ENCODE data around the gene KIRREL3. TPM values are rescaled to one million over a fixed set of nuclear protein-coding genes. Genes with fewer than 3 reads are reported as not detected.

Gene KIRREL3
- total RNA-seq, 1 donor from 2014 or later = not detected

DNA sequence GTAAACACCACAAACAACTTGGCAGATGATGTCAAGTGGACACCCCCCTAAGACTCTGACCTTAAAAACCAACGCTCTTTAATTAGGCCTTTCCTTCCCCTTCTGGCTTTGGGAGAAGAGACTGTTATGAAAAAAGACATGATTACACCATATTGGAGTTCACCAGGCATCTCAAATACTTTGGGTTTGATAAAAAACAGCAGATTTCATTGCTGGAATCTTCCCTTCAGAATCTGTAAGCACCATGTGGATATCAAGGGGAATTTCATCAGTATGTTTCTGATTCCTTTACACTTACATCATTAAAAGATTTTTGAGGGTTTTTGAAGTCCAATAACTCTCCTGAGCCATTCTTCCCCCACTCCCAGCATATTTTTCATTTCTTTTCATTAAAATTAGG, 85.6 kb downstream of the KIRREL3 start:
- no peak for DNase-seq
- no peak for ATAC-seq
- intact Hi-C loops (cut with DNase I) = no loop called here
- Histone ChIP-seq H3K4me1 (no peaks in the 10 kb centered on the region), H3K9me3 (no peaks in the 10 kb centered on the region), H3K4me3 (no peak overlapping the region), H3K36me3 (no peaks in the 10 kb centered on the region), H3K27ac (no peak overlapping the region), H3K27me3 (no peaks in the 10 kb centered on the region)
- TF ChIP-seq, protein P1, sequence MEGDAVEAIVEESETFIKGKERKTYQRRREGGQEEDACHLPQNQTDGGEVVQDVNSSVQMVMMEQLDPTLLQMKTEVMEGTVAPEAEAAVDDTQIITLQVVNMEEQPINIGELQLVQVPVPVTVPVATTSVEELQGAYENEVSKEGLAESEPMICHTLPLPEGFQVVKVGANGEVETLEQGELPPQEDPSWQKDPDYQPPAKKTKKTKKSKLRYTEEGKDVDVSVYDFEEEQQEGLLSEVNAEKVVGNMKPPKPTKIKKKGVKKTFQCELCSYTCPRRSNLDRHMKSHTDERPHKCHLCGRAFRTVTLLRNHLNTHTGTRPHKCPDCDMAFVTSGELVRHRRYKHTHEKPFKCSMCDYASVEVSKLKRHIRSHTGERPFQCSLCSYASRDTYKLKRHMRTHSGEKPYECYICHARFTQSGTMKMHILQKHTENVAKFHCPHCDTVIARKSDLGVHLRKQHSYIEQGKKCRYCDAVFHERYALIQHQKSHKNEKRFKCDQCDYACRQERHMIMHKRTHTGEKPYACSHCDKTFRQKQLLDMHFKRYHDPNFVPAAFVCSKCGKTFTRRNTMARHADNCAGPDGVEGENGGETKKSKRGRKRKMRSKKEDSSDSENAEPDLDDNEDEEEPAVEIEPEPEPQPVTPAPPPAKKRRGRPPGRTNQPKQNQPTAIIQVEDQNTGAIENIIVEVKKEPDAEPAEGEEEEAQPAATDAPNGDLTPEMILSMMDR (IDR thresholded peaks at IDR 0.05) = no peak

DNA sequence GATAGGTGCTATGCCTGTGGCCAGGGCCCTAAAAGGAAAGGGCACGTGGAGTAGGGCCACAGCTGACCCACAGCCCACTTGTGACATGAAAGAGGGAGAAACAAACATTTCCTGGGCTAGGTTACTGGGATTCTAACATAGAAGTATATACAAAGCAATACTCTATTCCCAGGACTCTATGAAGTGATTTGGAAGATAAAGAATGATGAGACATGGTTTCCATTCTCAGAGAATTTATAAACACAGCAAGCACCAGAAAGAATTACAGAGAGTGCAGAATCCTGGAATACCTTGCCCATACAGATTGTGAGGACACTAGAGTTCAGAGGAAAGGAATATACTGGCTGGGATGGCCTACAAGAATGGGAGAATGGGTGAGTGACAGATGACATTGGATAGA, 86.4 kb downstream of the KIRREL3 start:
- Histone ChIP-seq H3K4me3 (no peak overlapping the region), H3K27me3 (no peaks in the 10 kb centered on the region), H3K36me3 (no peaks in the 10 kb centered on the region), H3K9me3 (no peaks in the 10 kb centered on the region), H3K27ac (no peak overlapping the region), H3K4me1 (no peaks in the 10 kb centered on the region)
- intact Hi-C loops (cut with DNase I) = no loop called here
- TF ChIP-seq, protein P1 (IDR thresholded peaks at IDR 0.05) = no peak
- DNase-seq = no peak
- no peak for ATAC-seq

DNA sequence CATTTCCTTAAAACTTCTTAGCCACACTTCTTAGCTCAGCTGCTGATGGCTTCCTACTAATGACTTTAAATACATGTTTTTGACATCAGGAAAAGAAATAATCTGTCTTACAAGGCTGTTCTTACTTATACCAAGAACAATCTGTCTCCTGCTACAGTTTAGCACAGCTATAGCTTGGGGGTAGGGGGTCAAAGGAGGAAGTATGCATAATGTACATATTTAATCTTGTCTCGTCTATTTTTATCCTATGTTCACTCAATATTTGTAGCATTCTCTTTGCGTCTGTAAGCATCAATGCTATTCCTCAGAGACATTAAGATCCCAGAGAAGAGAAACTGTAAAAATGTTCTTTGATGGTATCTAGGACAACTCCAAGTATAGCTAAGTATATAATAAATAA, 96.0 kb downstream of the KIRREL3 start:
- DNase-seq (no peak), ATAC-seq (no peak)
- Histone ChIP-seq H3K36me3 (no peaks in the 10 kb centered on the region), H3K27ac (no peak overlapping the region), H3K4me1 (no peaks in the 10 kb centered on the region), H3K27me3 (no peaks in the 10 kb centered on the region), H3K4me3 (no peak overlapping the region), H3K9me3 (no peaks in the 10 kb centered on the region)
- TF ChIP-seq, protein P1 (IDR thresholded peaks at IDR 0.05) = no peak
- intact Hi-C loops (cut with DNase I) = no loop called here

DNA sequence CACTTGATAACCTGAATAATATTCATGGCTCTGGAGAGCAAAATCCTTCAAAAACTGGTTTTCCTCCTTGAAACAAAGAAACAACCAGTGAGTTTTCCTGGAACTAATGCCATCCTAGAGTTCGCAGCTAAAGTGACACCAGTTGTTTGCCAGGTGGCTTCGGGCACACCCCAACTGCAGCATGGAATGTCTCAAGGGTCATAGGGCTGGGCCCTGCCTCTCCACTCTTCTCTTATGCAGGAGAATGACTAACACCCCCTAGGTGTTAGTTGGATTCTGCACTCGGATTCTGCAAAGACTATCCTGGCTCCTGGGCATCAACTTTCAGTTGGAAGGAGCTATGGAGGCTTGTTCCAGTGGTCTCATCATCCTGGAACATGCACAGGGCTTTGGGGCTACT, 98.8 kb downstream of the KIRREL3 start:
- no peaks in the 10 kb centered on the region for H3K27me3 ChIP-seq
- H3K27ac ChIP-seq = no peak overlapping the region
- no peaks in the 10 kb centered on the region for H3K9me3 ChIP-seq
- intact Hi-C loops (cut with DNase I) = no loop called here
- no peak for DNase-seq
- ATAC-seq = peak; percentile 52
- no peaks in the 10 kb centered on the region for H3K36me3 ChIP-seq
- no peaks in the 10 kb centered on the region for H3K4me1 ChIP-seq
- TF ChIP-seq, protein P1 (IDR thresholded peaks at IDR 0.05) = no peak
- no peak overlapping the region for H3K4me3 ChIP-seq

DNA sequence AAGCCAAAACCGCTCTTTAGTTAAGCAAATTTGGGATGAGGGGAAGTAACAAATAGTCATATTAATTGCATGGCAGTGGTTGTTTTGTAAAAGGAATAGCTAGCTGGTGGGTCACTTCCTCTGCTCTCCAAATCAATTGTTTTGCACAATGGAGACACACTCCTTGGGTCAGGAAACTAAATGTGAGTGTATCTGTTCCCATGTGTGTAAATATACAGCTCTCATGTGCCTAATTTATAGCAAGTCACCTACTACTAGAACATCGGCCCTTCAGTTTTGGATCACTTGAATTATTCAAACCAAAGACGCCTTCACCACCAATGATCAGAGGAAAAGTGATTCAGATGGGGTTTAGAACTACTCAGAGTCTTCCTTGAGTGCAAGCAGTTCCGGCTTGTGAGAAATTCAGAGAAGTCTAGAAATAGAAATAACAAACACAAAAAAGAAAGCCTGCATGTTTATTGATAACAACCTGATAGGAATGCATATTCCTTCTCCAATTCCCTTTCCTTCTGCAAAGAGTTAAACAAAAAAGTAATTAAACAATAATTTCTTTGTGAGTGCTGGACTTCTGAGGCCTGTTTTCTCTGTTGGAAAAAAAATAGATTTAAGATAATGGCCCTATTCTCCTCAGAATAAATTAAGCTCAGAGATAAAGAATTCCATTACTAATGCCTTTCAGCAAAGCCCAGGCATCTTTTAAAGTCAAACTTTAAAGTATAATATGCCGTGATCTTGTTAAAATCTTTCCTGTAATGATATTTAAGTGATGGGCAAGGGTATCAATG, 100.4 kb downstream of the KIRREL3 start:
- Histone ChIP-seq H3K27me3 (no peaks in the 10 kb centered on the region), H3K27ac (no peak overlapping the region), H3K9me3 (no peaks in the 10 kb centered on the region), H3K4me3 (no peak overlapping the region), H3K36me3 (no peaks in the 10 kb centered on the region), H3K4me1 (no peaks in the 10 kb centered on the region)
- ATAC-seq (no peak), DNase-seq (no peak)
- intact Hi-C loops (cut with DNase I) = no loop called here
- TF ChIP-seq, protein P1 (IDR thresholded peaks at IDR 0.05) = no peak
